ENCODE data around the gene ACADVL. TPM values are rescaled to one million over a fixed set of nuclear protein-coding genes. Genes with fewer than 3 reads are reported as not detected.

The ACADVL gene
- total and polyA plus RNA-seq, 2 donors (not counting 1 experiment from before 2014, with no cell fraction given) = 640 to 696 TPM

GRCh38 chr17:7173687-7174602 is 45.8 kb upstream of the ACADVL start:
- peak overlapping the region in 2 of 5 experiments; percentile 5 to 6 for H3K4me3 ChIP-seq (ENCODE audit: control extremely low read depth in 1 of 5, extremely low read depth in 1 of 5, insufficient read depth in 1 of 5, low read depth in 2 of 5, low read length in 4 of 5)
- ATAC-seq (ENCODE audit: low read depth) = peak; percentile 36
- Mint-ChIP-seq H3K27me3 (peaks cover 12% of the 10 kb centered on the region), H3K9me3 (ENCODE audit: insufficient read depth) (peaks cover 4% of the 10 kb centered on the region), H3K27ac (no peak overlapping the region), H3K4me1 (peaks cover 13% of the 10 kb centered on the region), H3K4me3 (no peak overlapping the region)
- H3K36me3 ChIP-seq (replicated peaks in 1 of 2; ENCODE audit: control extremely low read depth in 1 of 2, control insufficient read depth in 1 of 2, extremely low read depth in 1 of 2, insufficient read depth in 2 of 2, low read length in 1 of 2) = no peaks in the 10 kb centered on the region
- 53% methylated on average over 63 of the region's 69 CpGs for WGBS (ENCODE audit: insufficient coverage)
- peak overlapping the region; percentile 8 for H3K9ac ChIP-seq (ENCODE audit: low read length)
- H2AFZ ChIP-seq (ENCODE audit: insufficient read depth, low read depth, low read length, poor library complexity, severe bottlenecking) = peak overlapping the region; percentile 59
- H3K9me3 ChIP-seq (ENCODE audit: control extremely low read depth in 1 of 3, control insufficient read depth in 2 of 3, insufficient read depth in 1 of 3, low read length in 2 of 3) = peaks cover 0 to 17% (median 7%) of the 10 kb centered on the region in 3 donors
- H3K79me2 ChIP-seq (ENCODE audit: control insufficient read depth, insufficient read depth, low read length) = no peaks in the 10 kb centered on the region
- POLR2A ChIA-PET = no interaction called here
- CTCF ChIA-PET = interaction anchor here (0.5 to 1.1 kb wide), 3 partner anchors 14 to 171 kb away, joined by 3 to 4 read pairs (median 3); no protein-coding TSS in a partner anchor
- peak overlapping the region; percentile 60 for H3K4me2 ChIP-seq (replicated peaks; ENCODE audit: low read depth, low read length, poor library complexity, severe bottlenecking)
- intact Hi-C loops (cut with micrococcal nuclease) = no loop called here
- TF ChIP-seq EZH2 (IDR thresholded peaks at IDR 0.05; ENCODE audit: borderline replicate concordance, insufficient read depth, low read depth, low read length, poor library complexity, severe bottlenecking) (no peak), CTCF (IDR thresholded peaks at IDR 0.05) (no peak)
- H3K27ac ChIP-seq (ENCODE audit: low read length in 2 of 2) = no peak overlapping the region
- H3K4me1 ChIP-seq (ENCODE audit: control insufficient read depth in 2 of 2, insufficient read depth in 2 of 2, low read length in 2 of 2) = peaks cover 24 to 39% of the 10 kb centered on the region in 2 donors
- DNase-seq = peak; percentile 61
- no peaks in the 10 kb centered on the region for H4K20me1 ChIP-seq (ENCODE audit: control insufficient read depth, insufficient read depth, low read length, poor library complexity, severe bottlenecking)
- peaks cover 0 to 51% (median 40%) of the 10 kb centered on the region in 4 experiments for H3K27me3 ChIP-seq (replicated peaks in 1 of 4; ENCODE audit: control extremely low read depth in 1 of 4, control insufficient read depth in 3 of 4, insufficient read depth in 4 of 4, low read length in 3 of 4)

All from B cell (primary cell).